ENCODE results near the gene ISL2. TPM values are rescaled to one million over a fixed set of nuclear protein-coding genes. Genes with fewer than 3 reads are reported as not detected.

Gene ISL2
- total and polyA plus RNA-seq, 2 of the 13 experiments (the other 11 are each of a cell fraction or from before 2014, with no cell fraction given), result 4.3 to 5.1 TPM

DNA sequence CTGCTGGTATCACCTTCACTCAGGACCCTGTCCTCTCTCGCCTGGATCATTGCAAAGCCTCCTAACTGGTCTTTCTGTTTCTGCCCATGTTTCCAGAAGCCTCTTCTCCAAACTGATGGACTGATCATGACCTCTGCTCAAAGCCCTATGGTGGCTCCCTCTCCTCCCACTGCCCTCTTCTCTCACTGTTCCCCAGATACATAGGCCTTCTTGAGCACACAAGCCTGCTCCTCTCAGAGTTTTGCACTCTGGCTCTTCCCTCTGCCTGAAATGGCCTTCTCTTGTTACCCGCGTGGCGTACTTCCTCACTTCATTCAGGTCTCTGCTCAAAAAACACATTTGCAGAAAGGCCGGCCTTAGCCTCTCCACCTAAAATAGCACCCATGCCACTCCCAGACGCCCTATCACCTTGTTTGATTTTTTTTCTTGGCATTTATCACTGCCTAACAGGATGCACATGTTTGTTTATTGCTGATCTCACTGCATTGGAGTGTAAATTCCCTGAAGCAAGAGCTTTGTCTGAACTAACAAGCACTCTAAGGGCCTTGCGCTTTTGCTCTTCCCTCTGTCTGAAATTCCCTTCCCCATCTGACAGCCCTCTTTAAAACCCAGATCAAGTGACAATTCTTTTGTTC lies 23.9 kb upstream of the ISL2 start (continued):
- TF ChIP-seq TGIF2 (CRISPR knock-in tag; IDR thresholded peaks at IDR 0.05) (no peak), ZNF703 (CRISPR knock-in tag; IDR thresholded peaks at IDR 0.05; ENCODE audit: borderline replicate concordance) (no peak), RNF219 (CRISPR knock-in tag; IDR thresholded peaks at IDR 0.05) (no peak), CSRNP1 (CRISPR knock-in tag; IDR thresholded peaks at IDR 0.05) (no peak), RXRB (CRISPR knock-in tag; IDR thresholded peaks at IDR 0.05; ENCODE audit: borderline replicate concordance) (peak; percentile 84), ZNF264 (CRISPR knock-in tag; IDR thresholded peaks at IDR 0.05) (no peak), RBFOX2 (IDR thresholded peaks at IDR 0.05; ENCODE audit: low read depth, low read length) (no peak), ZKSCAN8 (CRISPR knock-in tag; IDR thresholded peaks at IDR 0.05; ENCODE audit: borderline replicate concordance) (no peak), TCF12 (IDR thresholded peaks at IDR 0.05) (no peak), TCF12 (CRISPR knock-in tag; IDR thresholded peaks at IDR 0.05) (no peak), GATAD2A (CRISPR knock-in tag; IDR thresholded peaks at IDR 0.05) (peak; percentile 48), PAWR (CRISPR knock-in tag; IDR thresholded peaks at IDR 0.05; ENCODE audit: borderline replicate concordance) (no peak), CBX5 (CRISPR knock-in tag; IDR thresholded peaks at IDR 0.05; ENCODE audit: borderline replicate concordance) (no peak), ZXDC (CRISPR knock-in tag; IDR thresholded peaks at IDR 0.05) (no peak), ZNF234 (CRISPR knock-in tag; conservative IDR thresholded peaks at IDR 0.05) (no peak), USF2 (IDR thresholded peaks at IDR 0.05; ENCODE audit: low read depth, low read length) (no peak), USF2 (CRISPR knock-in tag; IDR thresholded peaks at IDR 0.05; ENCODE audit: borderline replicate concordance) (no peak)
- TF ChIP-seq, protein P1, sequence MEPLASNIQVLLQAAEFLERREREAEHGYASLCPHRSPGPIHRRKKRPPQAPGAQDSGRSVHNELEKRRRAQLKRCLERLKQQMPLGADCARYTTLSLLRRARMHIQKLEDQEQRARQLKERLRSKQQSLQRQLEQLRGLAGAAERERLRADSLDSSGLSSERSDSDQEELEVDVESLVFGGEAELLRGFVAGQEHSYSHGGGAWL (CRISPR knock-in tag; IDR thresholded peaks at IDR 0.05), result no peak
- TF ChIP-seq, protein P2, sequence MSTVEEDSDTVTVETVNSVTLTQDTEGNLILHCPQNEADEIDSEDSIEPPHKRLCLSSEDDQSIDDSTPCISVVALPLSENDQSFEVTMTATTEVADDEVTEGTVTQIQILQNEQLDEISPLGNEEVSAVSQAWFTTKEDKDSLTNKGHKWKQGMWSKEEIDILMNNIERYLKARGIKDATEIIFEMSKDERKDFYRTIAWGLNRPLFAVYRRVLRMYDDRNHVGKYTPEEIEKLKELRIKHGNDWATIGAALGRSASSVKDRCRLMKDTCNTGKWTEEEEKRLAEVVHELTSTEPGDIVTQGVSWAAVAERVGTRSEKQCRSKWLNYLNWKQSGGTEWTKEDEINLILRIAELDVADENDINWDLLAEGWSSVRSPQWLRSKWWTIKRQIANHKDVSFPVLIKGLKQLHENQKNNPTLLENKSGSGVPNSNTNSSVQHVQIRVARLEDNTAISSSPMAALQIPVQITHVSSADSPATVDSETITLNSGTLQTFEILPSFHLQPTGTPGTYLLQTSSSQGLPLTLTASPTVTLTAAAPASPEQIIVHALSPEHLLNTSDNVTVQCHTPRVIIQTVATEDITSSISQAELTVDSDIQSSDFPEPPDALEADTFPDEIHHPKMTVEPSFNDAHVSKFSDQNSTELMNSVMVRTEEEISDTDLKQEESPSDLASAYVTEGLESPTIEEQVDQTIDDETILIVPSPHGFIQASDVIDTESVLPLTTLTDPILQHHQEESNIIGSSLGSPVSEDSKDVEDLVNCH (CRISPR knock-in tag; IDR thresholded peaks at IDR 0.05), result no peak
